Endothelial cell of umbilical vein (primary cell): ENCODE measurements around the gene CRYBA4. TPM values are rescaled to one million over a fixed set of nuclear protein-coding genes. Genes with fewer than 3 reads are reported as not detected.

Experiments used
- BruUV-seq: library from RNA; stranded (reverse); fragments of 400-500 nt; replicated peaks from 2 replicates; lab custom pipeline; 2021; lab: Mats Ljungman, UMichigan
- CTCF ChIA-PET: fragments of 300-600, 350-600 bp; sonication (Branson Sonifier 250); formaldehyde crosslinking; loops from one replicate; lab custom pipeline; 2021; ENCODE audit warnings: antibody characterized with exemption, inconsistent platforms; lab: Charles Lee
- POLR2A ChIA-PET: fragments of 300-600, 350-600 bp; sonication (Branson Sonifier 250); formaldehyde crosslinking; loops from one replicate; lab custom pipeline; 2021; ENCODE audit warnings: antibody characterized with exemption, inconsistent platforms; lab: Charles Lee
- DNase-seq: peaks from one replicate; pipeline ENCODE4 v3.0.0-alpha.2; 2011; ENCODE audit warnings: low read depth, low spot score
- FAIRE-seq: peaks from 2 replicates; lab custom pipeline; 2011; peaks lifted over from hg19 to GRCh38; lab: Jason Lieb, UNC
- H2AFZ ChIP-seq: 2 replicates; pipeline ENCODE4 v1.6.0; 2012; ENCODE audit warnings: low read depth, low read length, control low read depth, inconsistent platforms
- H3K27ac ChIP-seq: 2 replicates; pipeline ENCODE4 v1.5.1; 2011; ENCODE audit warnings: low read depth, mild to moderate bottlenecking, control low read depth, low read length, moderate library complexity; ENCODE audit not compliant: insufficient read depth
- H3K27me3 ChIP-seq, 2 experiments: 2 replicates each; pipeline versions ENCODE4 v1.6.0 to v1.6.1; 2011; ENCODE audit warnings: low read length in 2 of 2, mixed read lengths in 1 of 2; ENCODE audit not compliant: control insufficient read depth in 2 of 2, insufficient read depth in 2 of 2
- H3K36me3 ChIP-seq, 2 experiments: 2 replicates in 1 of 2; 3 replicates in 1 of 2; pipeline ENCODE4 v1.5.1; 2011; ENCODE audit warnings: low read length in 2 of 2, mild to moderate bottlenecking in 1 of 2, moderate library complexity in 1 of 2; ENCODE audit not compliant: control insufficient read depth in 2 of 2, insufficient read depth in 2 of 2; ENCODE audit errors: extremely low read depth in 1 of 2
- H3K4me1 ChIP-seq: 3 replicates; pipeline ENCODE4 v1.5.1; 2011; ENCODE audit warnings: mild to moderate bottlenecking, low read length; ENCODE audit not compliant: control insufficient read depth, insufficient read depth; ENCODE audit errors: extremely low read depth
- H3K4me2 ChIP-seq: 2 replicates; pipeline ENCODE4 v1.6.1; 2011; ENCODE audit warnings: low read length, control low read depth, mixed read lengths; ENCODE audit not compliant: insufficient read depth
- H3K4me3 ChIP-seq, 3 experiments: fragments of 200-600 bp in 1 of 3; sonication (generic), shearing (Covaris generic) in 1 of 3; replicated peaks in 1 of 3; 2 replicates each; pipeline ENCODE4 v1.5.1; 2011 to 2016; ENCODE audit warnings: control low read depth in 3 of 3, low read length in 3 of 3, mild to moderate bottlenecking in 2 of 3, inconsistent platforms in 1 of 3, low read depth in 1 of 3, moderate library complexity in 1 of 3; ENCODE audit not compliant: insufficient read depth in 1 of 3
- H3K79me2 ChIP-seq: 2 replicates; pipeline ENCODE4 v1.6.0; 2012; ENCODE audit warnings: low read length, inconsistent platforms; ENCODE audit not compliant: control insufficient read depth, insufficient read depth
- H3K9ac ChIP-seq: replicated peaks from 2 replicates; pipeline ENCODE3; 2011; ENCODE audit warnings: low read length, control low read depth; ENCODE audit not compliant: insufficient read depth; ENCODE audit errors: extremely low read depth
- H3K9me1 ChIP-seq: replicated peaks from 3 replicates; pipeline ENCODE4 v1.6.0; 2011; ENCODE audit warnings: mild to moderate bottlenecking, low read length; ENCODE audit not compliant: control insufficient read depth, insufficient read depth; ENCODE audit errors: extremely low read depth
- H3K9me3 ChIP-seq: replicated peaks from 2 replicates; pipeline ENCODE4 v1.5.1; 2012; ENCODE audit warnings: low read length, inconsistent platforms; ENCODE audit not compliant: control insufficient read depth, insufficient read depth
- H4K20me1 ChIP-seq: replicated peaks from 2 replicates; pipeline ENCODE3; 2011; ENCODE audit warnings: mild to moderate bottlenecking, low read length; ENCODE audit not compliant: control insufficient read depth, insufficient read depth; ENCODE audit errors: extremely low read depth
- EZH2 ChIP-seq: IDR thresholded peaks from 2 replicates; pipeline ENCODE4 v1.6.1; 2012; ENCODE audit warnings: borderline replicate concordance, low read depth, mild to moderate bottlenecking, moderate library complexity, low read length, inconsistent platforms; ENCODE audit not compliant: severe bottlenecking
- FOS ChIP-seq: IDR thresholded peaks from 2 replicates; pipeline ENCODE4 v1.6.1; 2011; ENCODE audit warnings: mild to moderate bottlenecking, low read length, moderate library complexity, borderline replicate concordance; ENCODE audit not compliant: insufficient read depth
- GATA2 ChIP-seq: IDR thresholded peaks from 2 replicates; pipeline ENCODE4 v1.7.0; 2011; ENCODE audit warnings: low read depth, mild to moderate bottlenecking, moderate library complexity, mixed read lengths, low read length; ENCODE audit not compliant: insufficient read length, insufficient read depth
- JUN ChIP-seq: IDR thresholded peaks from 2 replicates; pipeline ENCODE4 v1.6.1; 2011; ENCODE audit warnings: borderline replicate concordance, low read depth; ENCODE audit not compliant: insufficient read length, insufficient read depth
- MYC ChIP-seq: IDR thresholded peaks from one replicate; pipeline ENCODE4 v1.6.1; 2011; ENCODE audit warnings: mild to moderate bottlenecking, low read depth, low read length
- POLR2A ChIP-seq: IDR thresholded peaks from 2 replicates; pipeline ENCODE4 v1.6.1; 2012; ENCODE audit warnings: low read depth, mild to moderate bottlenecking, control low read depth, low read length
- POLR2AphosphoS5 ChIP-seq: IDR thresholded peaks from 2 replicates; pipeline ENCODE4 v1.6.1; 2012; ENCODE audit warnings: low read depth, mild to moderate bottlenecking, control low read depth, low read length, moderate library complexity; ENCODE audit not compliant: insufficient read depth
- dilution Hi-C: fragments of 300-500 bp; cut with MboI; formaldehyde crosslinking; loops from one replicate; pipeline ENCODE4 v1.15.0; 2019; ENCODE audit warnings: low sequenced_read_pairs; ENCODE audit not compliant: extremely low pct_ligation_motif_present
- intact Hi-C: fragments of 100-400 bp; cut with micrococcal nuclease; formaldehyde crosslinking; loops from one replicate; pipeline ENCODE4 v1.10.0; 2022
- polyA plus RNA-seq, 4 experiments: library from polyadenylated mRNA; depleted of rRNA in 3 of 4; stranded (reverse) in 3 of 4; unstranded in 1 of 4; fragments of >200 nt; gene quantifications; 2 replicates each; pipeline versions ENCODE4 v1.2.1 to v1.2.3, GENCODE V29; 2011 to 2012; ENCODE audit warnings: missing spikeins in 1 of 4
- total RNA-seq: library from RNA; stranded (reverse); gene quantifications from 2 replicates; pipeline ENCODE4 v1.2.3, GENCODE V29; 2021
- TF ChIP-seq, protein P1 (sequence below): IDR thresholded peaks from 2 replicates; pipeline ENCODE4 v1.6.1; 2011; ENCODE audit not compliant: insufficient read depth, insufficient read length

The CRYBA4 gene
- total and polyA plus RNA-seq, 2 donors (not counting 3 experiments of a cell fraction or from before 2014, with no cell fraction given): not detected

DNA sequence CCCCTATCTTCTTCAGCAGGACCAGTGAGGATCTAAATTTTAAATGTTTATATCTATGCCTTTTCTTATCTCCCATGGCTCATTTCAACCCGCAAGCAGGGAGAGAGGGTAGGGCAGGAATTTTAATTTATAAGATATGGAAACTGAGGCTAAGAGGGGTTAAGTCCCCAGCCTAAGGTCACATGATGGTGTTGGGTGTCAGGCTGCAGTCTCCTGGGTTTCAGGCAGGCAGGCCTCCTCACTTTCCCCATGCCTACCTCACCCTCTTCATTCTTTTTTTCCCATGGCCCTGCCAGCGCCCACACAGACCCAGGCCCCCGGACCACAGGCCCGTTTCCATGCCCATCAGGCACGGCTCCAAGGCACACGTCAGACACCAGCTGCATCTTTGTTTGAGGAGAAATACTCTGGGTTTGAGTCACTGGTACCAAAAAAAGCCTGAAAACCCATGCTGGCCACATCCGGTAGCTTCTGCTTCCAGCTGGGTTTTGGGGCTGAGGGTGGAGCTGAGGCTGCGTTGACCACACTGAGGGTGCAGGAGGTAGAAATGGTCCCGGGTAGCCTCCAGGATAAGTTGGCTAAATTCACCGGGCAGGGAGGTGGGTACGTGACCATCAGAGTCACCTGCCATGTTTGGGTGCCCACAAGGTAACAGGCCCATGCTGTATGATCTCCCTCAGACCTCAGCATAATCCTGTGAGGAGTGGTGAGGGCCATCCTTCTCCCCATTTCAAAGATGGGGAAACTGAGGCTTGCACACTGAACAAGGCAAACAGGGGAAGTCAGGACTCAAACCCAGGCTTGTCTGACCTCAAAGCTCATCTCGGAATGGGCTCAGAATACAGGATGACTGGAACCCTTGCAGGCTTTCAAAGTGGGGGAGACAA, 11.4 kb upstream of the CRYBA4 start:
- CTCF ChIA-PET: no interaction called here
- Histone ChIP-seq H3K4me2 (no peak overlapping the region), H3K36me3 (no peaks in the 10 kb centered on the region), H3K27me3 (peaks cover 6 to 15% of the 10 kb centered on the region in 2 experiments), H4K20me1 (no peaks in the 10 kb centered on the region), H3K9me3 (no peaks in the 10 kb centered on the region), H3K4me3 (no peak overlapping the region), H3K27ac (no peak overlapping the region), H3K79me2 (no peaks in the 10 kb centered on the region), H3K9ac (no peak overlapping the region), H3K4me1 (no peaks in the 10 kb centered on the region), H3K9me1 (no peaks in the 10 kb centered on the region), H2AFZ (no peak overlapping the region)
- POLR2A ChIA-PET: no interaction called here
- DNase-seq (no peak), FAIRE-seq (no peak)
- intact Hi-C loops (no loop called here), dilution Hi-C loops (no loop called here)
- no peak for TF ChIP-seq EZH2
- no peak for TF ChIP-seq FOS
- TF ChIP-seq GATA2: no peak
- TF ChIP-seq POLR2AphosphoS5: no peak
- TF ChIP-seq MYC: no peak
- no peak for TF ChIP-seq JUN
- TF ChIP-seq POLR2A: no peak
- TF ChIP-seq, protein P1, sequence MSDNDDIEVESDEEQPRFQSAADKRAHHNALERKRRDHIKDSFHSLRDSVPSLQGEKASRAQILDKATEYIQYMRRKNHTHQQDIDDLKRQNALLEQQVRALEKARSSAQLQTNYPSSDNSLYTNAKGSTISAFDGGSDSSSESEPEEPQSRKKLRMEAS: no peak
- no TSS peak for BruUV-seq
